K562 (cell line): Measurements from ENCODE around the gene AP2S1. TPM values are rescaled to one million over a fixed set of nuclear protein-coding genes. Genes with fewer than 3 reads are reported as not detected.

Source experiments
- ASH1L ChIP-seq: fragments of 450-650 bp; IDR thresholded peaks from 2 replicates; pipeline ENCODE4 v1.6.1; 2018; ENCODE audit warnings: borderline replicate concordance, mild to moderate bottlenecking, low read depth; ENCODE audit not compliant: partially characterized antibody
- CBX1 ChIP-seq: sonication (generic); IDR thresholded peaks from 2 replicates; pipeline ENCODE4 v1.6.1; 2016; ENCODE audit warnings: antibody characterized with exemption, low read depth, mild to moderate bottlenecking
- DNMT1 ChIP-seq: fragments of 450-650 bp; IDR thresholded peaks from 2 replicates; pipeline ENCODE4 v1.6.1; 2016; ENCODE audit warnings: antibody characterized with exemption, mild to moderate bottlenecking
- ESRRA ChIP-seq: fragments of 450-650 bp; IDR thresholded peaks from 2 replicates; pipeline ENCODE4 v1.6.1; 2014; ENCODE audit warnings: low read depth, mild to moderate bottlenecking, moderate library complexity, borderline replicate concordance
- ETV1 ChIP-seq: fragments of 450-650 bp; conservative IDR thresholded peaks from 2 replicates; pipeline ENCODE4 v1.6.1; 2016; ENCODE audit warnings: missing genetic modification characterization, control low read depth, low read depth, missing compliant biosample characterization
- HDAC1 ChIP-seq, 2 experiments: fragments of 450-650 bp; IDR thresholded peaks; 2 replicates each; pipeline ENCODE4 v1.6.1; 2016 to 2017; ENCODE audit warnings: inconsistent platforms in 1 of 2, mild to moderate bottlenecking in 1 of 2, moderate library complexity in 1 of 2
- HMGN3 ChIP-seq: IDR thresholded peaks from 2 replicates; pipeline ENCODE4 v1.6.1; 2011; ENCODE audit warnings: borderline replicate concordance, low read depth, mild to moderate bottlenecking, mixed read lengths, low read length; ENCODE audit not compliant: insufficient read length; ENCODE audit errors: extremely low read depth
- JUN ChIP-seq, 2 experiments: sonication (generic) in 1 of 2; formaldehyde crosslinking in 1 of 2; IDR thresholded peaks; 2 replicates each; pipeline versions ENCODE4 v1.6.1 to v1.8.0; 2012 to 2022; ENCODE audit warnings: borderline replicate concordance in 2 of 2, mild to moderate bottlenecking in 2 of 2, improper control_type of control experiment in 1 of 2, low read depth in 1 of 2, low read length in 1 of 2, missing genetic modification reagents in 1 of 2
- MYNN ChIP-seq, 2 experiments: sonication (generic); formaldehyde crosslinking in 1 of 2; IDR thresholded peaks; 2 replicates each; pipeline versions ENCODE4 v1.5.0 to v1.6.1; 2016 to 2020; ENCODE audit warnings: antibody characterized with exemption in 1 of 2, missing genetic modification reagents in 1 of 2
- SIN3A ChIP-seq, 2 experiments: fragments of 150-350 bp in 1 of 2; IDR thresholded peaks; 2 replicates each; pipeline ENCODE4 v1.6.1; 2011 to 2016; ENCODE audit warnings: borderline replicate concordance in 2 of 2, low read depth in 2 of 2, low read length in 2 of 2, mild to moderate bottlenecking in 2 of 2, moderate library complexity in 2 of 2; ENCODE audit not compliant: control insufficient read depth in 1 of 2
- SPI1 ChIP-seq: IDR thresholded peaks from 2 replicates; pipeline ENCODE4 v1.6.1; 2011; ENCODE audit warnings: low read depth, low read length, control low read depth, borderline replicate concordance
- SREBF2 ChIP-seq: sonication (generic); formaldehyde crosslinking; IDR thresholded peaks from 2 replicates; pipeline ENCODE4 v1.4.0; 2020; ENCODE audit warnings: mild to moderate bottlenecking, missing genetic modification reagents
- SRSF3 ChIP-seq: fragments of 200-400 bp; formaldehyde crosslinking; IDR thresholded peaks from 2 replicates; pipeline ENCODE4 v1.6.1; 2016; ENCODE audit warnings: mild to moderate bottlenecking, low read length, moderate library complexity; ENCODE audit not compliant: insufficient read depth
- SUPT5H ChIP-seq: fragments of 450-650 bp; IDR thresholded peaks from 2 replicates; pipeline ENCODE4 v1.6.1; 2016
- THRB ChIP-seq: fragments of 450-650 bp; formaldehyde crosslinking; conservative IDR thresholded peaks from 2 replicates; pipeline ENCODE4 v1.4.0; 2022; ENCODE audit warnings: mild to moderate bottlenecking, missing genetic modification characterization
- U2AF2 ChIP-seq: fragments of 200-400 bp; formaldehyde crosslinking; optimal IDR thresholded peaks from 2 replicates; pipeline ENCODE3; 2017; ENCODE audit warnings: low read depth, mild to moderate bottlenecking, low read length
- polyA plus RNA-seq, 8 experiments: library from polyadenylated mRNA; depleted of rRNA in 4 of 8; stranded (reverse) in 5 of 8; unstranded in 3 of 8; fragments of >200 nt; fragmentation: Nextera tagmentation in 2 of 8; fragmentation: Illumina TruSeq in 1 of 8; extraction: Ambion mirVana in 2 of 8; extraction: Trizol in 1 of 8; gene quantifications; 2 replicates each; pipeline versions ENCODE4 v1.2.1 to v1.2.3, GENCODE V29; 2011 to 2014; ENCODE audit warnings: inconsistent platforms in 1 of 8, missing spikeins in 1 of 8
- total RNA-seq, 7 experiments: library from RNA; depleted of rRNA in 6 of 7; stranded (reverse); fragments of >200 nt in 6 of 7; fragmentation: Illumina TruSeq in 2 of 7; extraction: Trizol in 2 of 7; gene quantifications; 2 replicates each; pipeline versions ENCODE4 v1.2.1 to v1.2.3, GENCODE V29; 2011 to 2021; ENCODE audit warnings: low replicate concordance in 1 of 7
- TF ChIP-seq, protein P1 (sequence below): fragments of 450-650 bp; formaldehyde crosslinking; IDR thresholded peaks from 2 replicates; pipeline ENCODE4 v1.4.0; 2022; ENCODE audit warnings: missing genetic modification characterization
- TF ChIP-seq, protein P2 (sequence below): sonication (generic); formaldehyde crosslinking; IDR thresholded peaks from 2 replicates; pipeline ENCODE4 v1.8.1; 2023; ENCODE audit warnings: missing genetic modification reagents, mild to moderate bottlenecking, borderline replicate concordance

AP2S1 gene
- total and polyA plus RNA-seq, 9 of the 15 experiments (the other 6 are each of a cell fraction or from before 2014, with no cell fraction given) = 32.4 to 294 (median 136) TPM

DNA sequence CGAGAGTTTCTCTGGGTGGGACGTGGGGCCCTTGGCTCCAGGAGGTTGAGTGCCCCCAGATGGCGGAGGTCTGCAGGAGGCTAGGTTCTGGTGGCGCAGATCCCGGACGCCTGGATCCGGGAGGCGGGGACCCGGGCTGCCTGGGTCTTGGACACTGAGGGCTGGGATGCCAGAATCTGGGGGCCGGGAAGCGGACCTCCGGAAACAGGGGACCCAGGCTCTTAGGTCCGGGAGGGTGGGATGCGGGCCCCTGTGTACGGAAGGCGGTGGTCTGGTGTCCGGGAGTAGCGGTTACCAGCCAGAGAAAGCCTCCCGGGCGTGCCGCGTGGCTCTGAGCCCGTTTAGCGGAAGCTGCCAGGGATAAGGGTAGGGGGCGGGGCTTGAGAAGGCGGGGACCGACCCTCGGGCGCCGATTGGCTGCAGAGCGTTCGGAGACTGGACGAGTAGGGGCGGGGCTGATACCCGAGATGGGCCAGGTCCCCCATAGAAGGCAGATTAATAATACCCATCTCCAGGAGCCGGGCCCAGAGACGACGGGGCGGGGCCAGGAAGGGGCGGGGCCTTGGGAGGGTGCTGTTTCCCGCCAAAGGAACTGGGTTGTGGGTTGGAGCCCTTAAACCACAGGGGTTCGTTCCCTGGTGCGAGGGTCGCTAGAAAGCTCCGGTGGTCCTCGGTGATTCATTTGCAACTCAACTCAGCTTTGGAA is 62.2 kb downstream of the AP2S1 start, which contains the start of gene SLC1A5 (continued):
- TF ChIP-seq SRSF3 = 0 out of 2 replicates have a peak, but pooled peaks have one; percentile 2
- peak; percentile 5 to 92; a peak in 2 of 4 replicates for TF ChIP-seq HDAC1 (IDR thresholded peaks at IDR 0.05)
- TF ChIP-seq, protein P1, sequence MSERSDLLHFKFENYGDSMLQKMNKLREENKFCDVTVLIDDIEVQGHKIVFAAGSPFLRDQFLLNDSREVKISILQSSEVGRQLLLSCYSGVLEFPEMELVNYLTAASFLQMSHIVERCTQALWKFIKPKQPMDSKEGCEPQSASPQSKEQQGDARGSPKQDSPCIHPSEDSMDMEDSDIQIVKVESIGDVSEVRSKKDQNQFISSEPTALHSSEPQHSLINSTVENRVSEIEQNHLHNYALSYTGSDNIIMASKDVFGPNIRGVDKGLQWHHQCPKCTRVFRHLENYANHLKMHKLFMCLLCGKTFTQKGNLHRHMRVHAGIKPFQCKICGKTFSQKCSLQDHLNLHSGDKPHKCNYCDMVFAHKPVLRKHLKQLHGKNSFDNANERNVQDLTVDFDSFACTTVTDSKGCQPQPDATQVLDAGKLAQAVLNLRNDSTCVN = peak; percentile 42; the same call in 1 of the 2 replicates
- peak; percentile 99 for TF ChIP-seq SUPT5H
- peak; percentile 58; the same call in 1 of the 2 replicates for TF ChIP-seq JUN (IDR thresholded peaks at IDR 0.05; ENCODE audit: borderline replicate concordance, low read depth, low read length)
- TF ChIP-seq JUN (CRISPR knock-in tag; IDR thresholded peaks at IDR 0.05; ENCODE audit: borderline replicate concordance) = no peak; the same call in 1 of the 2 replicates
- peak; percentile 90 to 95; a peak in 3 of 4 replicates for TF ChIP-seq SIN3A (IDR thresholded peaks at IDR 0.05; ENCODE audit: borderline replicate concordance in 2 of 2, control insufficient read depth in 1 of 2, low read depth in 2 of 2, low read length in 2 of 2)
- TF ChIP-seq SPI1 = 0 out of 2 replicates have a peak, but pooled peaks have one; percentile 18
- 0 out of 2 replicates have a peak, but pooled peaks have one; percentile 23 for TF ChIP-seq ESRRA
- peak; percentile 78 for TF ChIP-seq HMGN3
- peak; percentile 72 for TF ChIP-seq ETV1 (tag)
- TF ChIP-seq ASH1L = peak; percentile 40
- 0 out of 2 replicates have a peak, but pooled peaks have one; percentile 28 for TF ChIP-seq THRB (CRISPR knock-in tag)
- TF ChIP-seq, protein P2, sequence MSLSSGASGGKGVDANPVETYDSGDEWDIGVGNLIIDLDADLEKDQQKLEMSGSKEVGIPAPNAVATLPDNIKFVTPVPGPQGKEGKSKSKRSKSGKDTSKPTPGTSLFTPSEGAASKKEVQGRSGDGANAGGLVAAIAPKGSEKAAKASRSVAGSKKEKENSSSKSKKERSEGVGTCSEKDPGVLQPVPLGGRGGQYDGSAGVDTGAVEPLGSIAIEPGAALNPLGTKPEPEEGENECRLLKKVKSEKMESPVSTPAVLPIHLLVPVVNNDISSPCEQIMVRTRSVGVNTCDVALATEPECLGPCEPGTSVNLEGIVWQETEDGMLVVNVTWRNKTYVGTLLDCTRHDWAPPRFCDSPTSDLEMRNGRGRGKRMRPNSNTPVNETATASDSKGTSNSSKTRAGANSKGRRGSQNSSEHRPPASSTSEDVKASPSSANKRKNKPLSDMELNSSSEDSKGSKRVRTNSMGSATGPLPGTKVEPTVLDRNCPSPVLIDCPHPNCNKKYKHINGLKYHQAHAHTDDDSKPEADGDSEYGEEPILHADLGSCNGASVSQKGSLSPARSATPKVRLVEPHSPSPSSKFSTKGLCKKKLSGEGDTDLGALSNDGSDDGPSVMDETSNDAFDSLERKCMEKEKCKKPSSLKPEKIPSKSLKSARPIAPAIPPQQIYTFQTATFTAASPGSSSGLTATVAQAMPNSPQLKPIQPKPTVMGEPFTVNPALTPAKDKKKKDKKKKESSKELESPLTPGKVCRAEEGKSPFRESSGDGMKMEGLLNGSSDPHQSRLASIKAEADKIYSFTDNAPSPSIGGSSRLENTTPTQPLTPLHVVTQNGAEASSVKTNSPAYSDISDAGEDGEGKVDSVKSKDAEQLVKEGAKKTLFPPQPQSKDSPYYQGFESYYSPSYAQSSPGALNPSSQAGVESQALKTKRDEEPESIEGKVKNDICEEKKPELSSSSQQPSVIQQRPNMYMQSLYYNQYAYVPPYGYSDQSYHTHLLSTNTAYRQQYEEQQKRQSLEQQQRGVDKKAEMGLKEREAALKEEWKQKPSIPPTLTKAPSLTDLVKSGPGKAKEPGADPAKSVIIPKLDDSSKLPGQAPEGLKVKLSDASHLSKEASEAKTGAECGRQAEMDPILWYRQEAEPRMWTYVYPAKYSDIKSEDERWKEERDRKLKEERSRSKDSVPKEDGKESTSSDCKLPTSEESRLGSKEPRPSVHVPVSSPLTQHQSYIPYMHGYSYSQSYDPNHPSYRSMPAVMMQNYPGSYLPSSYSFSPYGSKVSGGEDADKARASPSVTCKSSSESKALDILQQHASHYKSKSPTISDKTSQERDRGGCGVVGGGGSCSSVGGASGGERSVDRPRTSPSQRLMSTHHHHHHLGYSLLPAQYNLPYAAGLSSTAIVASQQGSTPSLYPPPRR (CRISPR knock-in tag) = 0 out of 2 replicates have a peak, but pooled peaks have one; percentile 45
- TF ChIP-seq SREBF2 (CRISPR knock-in tag) = no peak; the same call in 1 of the 2 replicates
- TF ChIP-seq CBX1 = peak; percentile 98
- no peak for TF ChIP-seq U2AF2
- peak; percentile 64; the same call in 1 of the 2 replicates for TF ChIP-seq MYNN (IDR thresholded peaks at IDR 0.05)
- TF ChIP-seq MYNN (CRISPR knock-in tag; IDR thresholded peaks at IDR 0.05) = no peak
- TF ChIP-seq DNMT1 = 0 out of 2 replicates have a peak, but pooled peaks have one; percentile 67
